Osteoblast (primary cell): Measurements from ENCODE around the gene CDSN. TPM values are rescaled to one million over a fixed set of nuclear protein-coding genes. Genes with fewer than 3 reads are reported as not detected.
"Not testable (repeated sequence)": the region's sequence is repeated elsewhere in the genome, so short reads cannot be mapped to it uniquely, and the experiment has no call there.

Source experiments
- DNase-seq: peaks from one replicate; pipeline ENCODE4 v3.0.0; 2011; ENCODE audit warnings: low spot score, mixed read lengths; ENCODE audit not compliant: insufficient read length; ENCODE audit errors: missing footprints
- H2AFZ ChIP-seq: 2 replicates; pipeline ENCODE4 v1.6.0; 2011; ENCODE audit warnings: mild to moderate bottlenecking, low read length
- H3K27ac ChIP-seq: 2 replicates; pipeline ENCODE4 v1.5.1; 2011; ENCODE audit warnings: mild to moderate bottlenecking, low read depth, low read length, moderate library complexity
- H3K27me3 ChIP-seq: 2 replicates; pipeline ENCODE4 v1.6.0; 2012; ENCODE audit warnings: mild to moderate bottlenecking, control low read depth, inconsistent platforms, low read length, moderate library complexity; ENCODE audit not compliant: insufficient read depth
- H3K36me3 ChIP-seq: 2 replicates; pipeline ENCODE4 v1.5.1; 2011; ENCODE audit warnings: mild to moderate bottlenecking, low read length, control low read depth, moderate library complexity; ENCODE audit not compliant: insufficient read depth
- H3K4me1 ChIP-seq: 2 replicates; pipeline ENCODE4 v1.5.1; 2011; ENCODE audit warnings: mild to moderate bottlenecking, low read length, control low read depth, moderate library complexity; ENCODE audit not compliant: insufficient read depth
- H3K4me2 ChIP-seq: 2 replicates; pipeline ENCODE4 v1.6.0; 2011; ENCODE audit warnings: mild to moderate bottlenecking, low read length; ENCODE audit not compliant: insufficient read depth
- H3K4me3 ChIP-seq: fragments of 200-600 bp; sonication (generic); 3 replicates; pipeline ENCODE4 v1.5.1; 2012; ENCODE audit warnings: mild to moderate bottlenecking, low read length, inconsistent platforms; ENCODE audit not compliant: insufficient read depth
- H3K79me2 ChIP-seq: 2 replicates; pipeline ENCODE4 v1.6.0; 2012; ENCODE audit warnings: mild to moderate bottlenecking, low read length, control low read depth, inconsistent platforms; ENCODE audit not compliant: insufficient read depth
- H3K9me3 ChIP-seq: 2 replicates; pipeline ENCODE4 v1.5.1; 2011; ENCODE audit warnings: low read depth, low read length, control low read depth
- H4K20me1 ChIP-seq: 2 replicates; pipeline ENCODE4 v1.6.0; 2012; ENCODE audit warnings: mild to moderate bottlenecking, low read length, control low read depth; ENCODE audit not compliant: insufficient read depth
- small RNA-seq: library from RNA; depleted of rRNA; stranded (forward); fragments of <200 nt; gene quantifications from one replicate; pipeline ENCODE3, GENCODE V24; 2012
- total RNA-seq: library from RNA; depleted of rRNA; stranded (reverse); fragments of >200 nt; gene quantifications from 2 replicates; pipeline ENCODE4 v1.2.3, GENCODE V29; 2012
- TF ChIP-seq, protein P1 (sequence below): IDR thresholded peaks from 2 replicates; pipeline ENCODE4 v1.5.1; 2011; ENCODE audit warnings: mild to moderate bottlenecking, low read depth, low read length, moderate library complexity; ENCODE audit errors: extremely low read depth

Gene CDSN
- total RNA-seq, 1 donor: not detected

GRCh38 chr6:31068669-31069340 lies 51.4 kb downstream of the CDSN start:
- peaks cover 11% of the 10 kb centered on the region for H3K4me1 ChIP-seq
- H3K79me2 ChIP-seq: no peaks in the 10 kb centered on the region
- no peak overlapping the region for H3K4me2 ChIP-seq
- TF ChIP-seq, protein P1, sequence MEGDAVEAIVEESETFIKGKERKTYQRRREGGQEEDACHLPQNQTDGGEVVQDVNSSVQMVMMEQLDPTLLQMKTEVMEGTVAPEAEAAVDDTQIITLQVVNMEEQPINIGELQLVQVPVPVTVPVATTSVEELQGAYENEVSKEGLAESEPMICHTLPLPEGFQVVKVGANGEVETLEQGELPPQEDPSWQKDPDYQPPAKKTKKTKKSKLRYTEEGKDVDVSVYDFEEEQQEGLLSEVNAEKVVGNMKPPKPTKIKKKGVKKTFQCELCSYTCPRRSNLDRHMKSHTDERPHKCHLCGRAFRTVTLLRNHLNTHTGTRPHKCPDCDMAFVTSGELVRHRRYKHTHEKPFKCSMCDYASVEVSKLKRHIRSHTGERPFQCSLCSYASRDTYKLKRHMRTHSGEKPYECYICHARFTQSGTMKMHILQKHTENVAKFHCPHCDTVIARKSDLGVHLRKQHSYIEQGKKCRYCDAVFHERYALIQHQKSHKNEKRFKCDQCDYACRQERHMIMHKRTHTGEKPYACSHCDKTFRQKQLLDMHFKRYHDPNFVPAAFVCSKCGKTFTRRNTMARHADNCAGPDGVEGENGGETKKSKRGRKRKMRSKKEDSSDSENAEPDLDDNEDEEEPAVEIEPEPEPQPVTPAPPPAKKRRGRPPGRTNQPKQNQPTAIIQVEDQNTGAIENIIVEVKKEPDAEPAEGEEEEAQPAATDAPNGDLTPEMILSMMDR: peak; percentile 96
- H3K36me3 ChIP-seq: no peaks in the 10 kb centered on the region
- H4K20me1 ChIP-seq: no peaks in the 10 kb centered on the region
- no peaks in the 10 kb centered on the region for H3K9me3 ChIP-seq
- no peak overlapping the region for H3K27ac ChIP-seq
- H3K27me3 ChIP-seq: no peaks in the 10 kb centered on the region
- peak; percentile 93 for DNase-seq
- no peak overlapping the region for H3K4me3 ChIP-seq
- no peak overlapping the region for H2AFZ ChIP-seq

- peaks cover 10% of the 10 kb centered on the region for H3K4me1 ChIP-seq
- not testable (repeated sequence) for H3K9me3 ChIP-seq, H2AFZ ChIP-seq, H3K27me3 ChIP-seq, DNase-seq, H3K4me3 ChIP-seq, H3K4me2 ChIP-seq, H3K79me2 ChIP-seq, H4K20me1 ChIP-seq, H3K27ac ChIP-seq, H3K36me3 ChIP-seq
Observed at GRCh38 chr6:31067891-31068668, 52.2 kb downstream of the CDSN start.

DNA sequence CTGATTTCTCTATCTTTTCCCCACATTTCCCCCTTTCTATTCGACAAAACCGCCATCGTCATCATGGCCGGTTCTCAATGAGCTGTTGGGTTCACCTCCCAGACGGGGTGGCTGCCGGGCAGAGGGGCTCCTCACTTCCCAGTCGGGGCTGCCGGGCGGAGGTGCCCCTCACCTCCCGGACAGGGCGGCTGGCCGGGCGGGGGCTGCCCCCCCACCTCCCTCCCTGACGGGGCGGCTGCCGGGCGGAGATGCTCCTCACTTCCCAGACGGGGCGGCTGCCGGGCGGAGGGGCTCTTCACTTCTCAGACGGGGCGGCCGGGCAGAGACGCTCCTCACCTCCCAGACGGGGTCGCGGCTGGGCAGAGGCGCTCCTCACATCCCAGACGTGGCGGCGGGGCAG lies 53.2 kb downstream of the CDSN start:
- H3K4me1 ChIP-seq, H3K4me2 ChIP-seq, H3K27me3 ChIP-seq, H3K79me2 ChIP-seq, H4K20me1 ChIP-seq, H2AFZ ChIP-seq, H3K27ac ChIP-seq, H3K4me3 ChIP-seq, DNase-seq, H3K9me3 ChIP-seq, H3K36me3 ChIP-seq: not testable (repeated sequence)

DNA sequence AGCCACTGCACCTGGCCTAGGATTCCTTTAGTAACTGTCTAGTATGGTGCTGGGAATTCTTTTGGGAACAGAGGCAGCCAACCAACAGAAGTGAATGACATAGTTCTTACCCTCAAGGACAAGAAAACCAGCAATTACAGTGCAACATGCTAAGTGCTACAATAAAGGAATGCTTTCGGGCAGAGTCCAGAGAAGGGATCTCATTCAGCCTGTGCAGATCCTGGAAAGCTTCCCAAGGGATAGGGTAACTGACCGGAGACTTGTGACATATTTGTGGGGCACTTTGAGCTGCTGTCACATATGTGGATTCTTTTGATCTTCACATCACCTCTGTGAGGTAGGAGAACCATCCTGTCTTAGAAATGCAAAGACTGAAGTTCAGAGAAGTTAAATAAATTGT lies 54.7 kb downstream of the CDSN start:
- no peak overlapping the region for H3K4me3 ChIP-seq
- no peaks in the 10 kb centered on the region for H3K79me2 ChIP-seq
- no peak overlapping the region for H2AFZ ChIP-seq
- H3K27ac ChIP-seq: no peak overlapping the region
- TF ChIP-seq, protein P1: no peak
- no peaks in the 10 kb centered on the region for H3K9me3 ChIP-seq
- no peak for DNase-seq
- no peaks in the 10 kb centered on the region for H3K27me3 ChIP-seq
- no peak overlapping the region for H3K4me2 ChIP-seq
- no peaks in the 10 kb centered on the region for H4K20me1 ChIP-seq
- peaks cover 2% of the 10 kb centered on the region for H3K4me1 ChIP-seq
- H3K36me3 ChIP-seq: no peaks in the 10 kb centered on the region

Small RNAs within 50 kb of the gene (small RNA-seq; reads per million reads assigned to genes)
- gene POLR2LP1 (not detected), gene RNU6-1133P (not detected)

Other genes with a start within 250 kb of the CDSN start
- 13.0 and 22.4 TPM in 2 replicates for gene DDR1, start 235.9 kb downstream of the CDSN start, total RNA-seq
- gene GTF2H4, start 212.2 kb downstream of the CDSN start, total RNA-seq: 8.8 and 10.9 TPM in 2 replicates
- gene VARS2, start 206.2 kb downstream of the CDSN start, total RNA-seq: 14.5 and 15.6 TPM in 2 replicates
- gene SFTA2, start 188.3 kb downstream of the CDSN start, total RNA-seq: not detected in 2 replicates
- not detected in 2 replicates for gene MUCL3, start 179.5 kb downstream of the CDSN start, total RNA-seq
- not detected in 2 replicates for gene MUC21, start 136.7 kb downstream of the CDSN start, total RNA-seq
- gene MUC22, start 110.0 kb downstream of the CDSN start, total RNA-seq: not detected in 2 replicates
- gene C6orf15, start 7.9 kb downstream of the CDSN start, total RNA-seq: not detected in 2 replicates
- 1.2 and 2.2 TPM in 2 replicates for gene PSORS1C1, start 5.6 kb downstream of the CDSN start, total RNA-seq
- gene PSORS1C2, start 18.6 kb upstream of the CDSN start, total RNA-seq: not detected in 2 replicates
- 13.6 and 14.1 TPM in 2 replicates for gene CCHCR1, start 37.4 kb upstream of the CDSN start, total RNA-seq
- 5.8 and 5.9 TPM in 2 replicates for gene TCF19, start 38.1 kb upstream of the CDSN start, total RNA-seq
- 0.29 and 2.5 TPM in 2 replicates for gene POU5F1, start 50.2 kb upstream of the CDSN start, total RNA-seq
- gene HLA-C, start 151.6 kb upstream of the CDSN start, total RNA-seq: 477 and 489 TPM in 2 replicates
- 455 and 510 TPM in 2 replicates for gene HLA-B, start 236.7 kb upstream of the CDSN start, total RNA-seq